ENCODE data around the gene MCEMP1. TPM values are rescaled to one million over a fixed set of nuclear protein-coding genes. Genes with fewer than 3 reads are reported as not detected.

MCEMP1 gene
- total RNA-seq, 1 donor from 2014 or later: not detected

GRCh38 chr19:7710616-7711015 is 33.7 kb downstream of the MCEMP1 start:
- Histone ChIP-seq H3F3A (ENCODE audit: low read depth) (no peaks in the 10 kb centered on the region), H3K27me3 (no peaks in the 10 kb centered on the region), H3K9ac (no peak overlapping the region), H4K20me1 (ENCODE audit: low read depth) (no peaks in the 10 kb centered on the region), H3K4me1 (no peaks in the 10 kb centered on the region), H3K27ac (no peak overlapping the region), H3K4me3 (no peak overlapping the region), H3K9me3 (ENCODE audit: low read depth) (no peaks in the 10 kb centered on the region), H3K79me2 (ENCODE audit: low read depth) (no peaks in the 10 kb centered on the region), H3K4me2 (no peak overlapping the region), H3K36me3 (no peaks in the 10 kb centered on the region), H2AFZ (replicated peaks) (no peak overlapping the region)
- Mint-ChIP-seq H3K36me3 (no peaks in the 10 kb centered on the region), H3K4me3 (no peak overlapping the region), H3K9me3 (no peaks in the 10 kb centered on the region), H3K4me1 (no peaks in the 10 kb centered on the region), H3K27me3 (ENCODE audit: insufficient read depth, low read depth) (peaks cover 12% of the 10 kb centered on the region), H3K27ac (no peak overlapping the region)
- TF ChIP-seq, protein P1, sequence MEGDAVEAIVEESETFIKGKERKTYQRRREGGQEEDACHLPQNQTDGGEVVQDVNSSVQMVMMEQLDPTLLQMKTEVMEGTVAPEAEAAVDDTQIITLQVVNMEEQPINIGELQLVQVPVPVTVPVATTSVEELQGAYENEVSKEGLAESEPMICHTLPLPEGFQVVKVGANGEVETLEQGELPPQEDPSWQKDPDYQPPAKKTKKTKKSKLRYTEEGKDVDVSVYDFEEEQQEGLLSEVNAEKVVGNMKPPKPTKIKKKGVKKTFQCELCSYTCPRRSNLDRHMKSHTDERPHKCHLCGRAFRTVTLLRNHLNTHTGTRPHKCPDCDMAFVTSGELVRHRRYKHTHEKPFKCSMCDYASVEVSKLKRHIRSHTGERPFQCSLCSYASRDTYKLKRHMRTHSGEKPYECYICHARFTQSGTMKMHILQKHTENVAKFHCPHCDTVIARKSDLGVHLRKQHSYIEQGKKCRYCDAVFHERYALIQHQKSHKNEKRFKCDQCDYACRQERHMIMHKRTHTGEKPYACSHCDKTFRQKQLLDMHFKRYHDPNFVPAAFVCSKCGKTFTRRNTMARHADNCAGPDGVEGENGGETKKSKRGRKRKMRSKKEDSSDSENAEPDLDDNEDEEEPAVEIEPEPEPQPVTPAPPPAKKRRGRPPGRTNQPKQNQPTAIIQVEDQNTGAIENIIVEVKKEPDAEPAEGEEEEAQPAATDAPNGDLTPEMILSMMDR (IDR thresholded peaks at IDR 0.05): no peak
- TF ChIP-seq EZH2phosphoT487 (IDR thresholded peaks at IDR 0.05) (no peak), EZH2 (IDR thresholded peaks at IDR 0.05) (no peak)
- DNase-seq (ENCODE audit: low spot score): no peak

DNA sequence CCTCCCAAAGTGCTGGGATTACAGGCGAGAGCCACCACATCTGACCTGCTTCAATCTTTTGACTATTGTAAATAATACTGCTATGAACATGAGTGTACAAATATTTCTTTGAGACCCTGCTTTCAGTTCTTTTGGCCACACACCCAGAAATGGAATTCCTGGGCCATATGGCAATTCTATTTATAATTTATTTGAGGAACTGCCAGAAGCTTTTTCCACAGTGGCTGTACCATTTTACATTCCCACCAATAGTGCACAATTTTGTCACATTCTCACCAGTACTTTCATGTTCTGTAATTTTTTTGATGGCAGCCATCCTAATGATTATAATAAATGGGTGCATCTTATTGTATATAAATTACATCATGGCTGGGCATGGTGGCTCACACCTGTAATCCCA is 38.8 kb downstream of the MCEMP1 start:
- H3K36me3 Mint-ChIP-seq: no peaks in the 10 kb centered on the region
- no peak overlapping the region for H3K4me3 Mint-ChIP-seq
- H3K9me3 ChIP-seq (ENCODE audit: low read depth): no peaks in the 10 kb centered on the region
- H3K27ac Mint-ChIP-seq: no peak overlapping the region
- H3K36me3 ChIP-seq: no peaks in the 10 kb centered on the region
- no peaks in the 10 kb centered on the region for H4K20me1 ChIP-seq (ENCODE audit: low read depth)
- H3K4me3 ChIP-seq: no peak overlapping the region
- H3K4me1 Mint-ChIP-seq: peaks cover 3% of the 10 kb centered on the region
- no peak overlapping the region for H2AFZ ChIP-seq (replicated peaks)
- no peaks in the 10 kb centered on the region for H3F3A ChIP-seq (ENCODE audit: low read depth)
- H3K9ac ChIP-seq: no peak overlapping the region
- H3K4me2 ChIP-seq: no peak overlapping the region
- peaks cover 7% of the 10 kb centered on the region for H3K27me3 Mint-ChIP-seq (ENCODE audit: insufficient read depth, low read depth)
- no peaks in the 10 kb centered on the region for H3K79me2 ChIP-seq (ENCODE audit: low read depth)
- no peak for DNase-seq (ENCODE audit: low spot score)
- no peak overlapping the region for H3K27ac ChIP-seq
- no peaks in the 10 kb centered on the region for H3K27me3 ChIP-seq
- TF ChIP-seq, protein P1 (IDR thresholded peaks at IDR 0.05): no peak
- TF ChIP-seq EZH2phosphoT487 (IDR thresholded peaks at IDR 0.05) (no peak), EZH2 (IDR thresholded peaks at IDR 0.05) (no peak)
- no peaks in the 10 kb centered on the region for H3K4me1 ChIP-seq
- no peaks in the 10 kb centered on the region for H3K9me3 Mint-ChIP-seq

GRCh38 chr19:7716762-7717161 is 39.9 kb downstream of the MCEMP1 start:
- no peak overlapping the region for H3K27ac ChIP-seq
- no peaks in the 10 kb centered on the region for H3K36me3 ChIP-seq
- no peaks in the 10 kb centered on the region for H4K20me1 ChIP-seq (ENCODE audit: low read depth)
- H3K79me2 ChIP-seq (ENCODE audit: low read depth): no peaks in the 10 kb centered on the region
- Mint-ChIP-seq H3K36me3 (no peaks in the 10 kb centered on the region), H3K4me1 (peaks cover 3% of the 10 kb centered on the region), H3K27ac (no peak overlapping the region), H3K9me3 (no peaks in the 10 kb centered on the region), H3K4me3 (no peak overlapping the region), H3K27me3 (ENCODE audit: insufficient read depth, low read depth) (peaks cover 9% of the 10 kb centered on the region)
- no peak for DNase-seq (ENCODE audit: low spot score)
- H3K9ac ChIP-seq: no peak overlapping the region
- H3K4me2 ChIP-seq: no peak overlapping the region
- H3K27me3 ChIP-seq: no peaks in the 10 kb centered on the region
- H3K4me3 ChIP-seq: no peak overlapping the region
- H2AFZ ChIP-seq (replicated peaks): no peak overlapping the region
- no peaks in the 10 kb centered on the region for H3K4me1 ChIP-seq
- TF ChIP-seq, protein P1 (IDR thresholded peaks at IDR 0.05): no peak
- H3F3A ChIP-seq (ENCODE audit: low read depth): no peaks in the 10 kb centered on the region
- H3K9me3 ChIP-seq (ENCODE audit: low read depth): no peaks in the 10 kb centered on the region

DNA sequence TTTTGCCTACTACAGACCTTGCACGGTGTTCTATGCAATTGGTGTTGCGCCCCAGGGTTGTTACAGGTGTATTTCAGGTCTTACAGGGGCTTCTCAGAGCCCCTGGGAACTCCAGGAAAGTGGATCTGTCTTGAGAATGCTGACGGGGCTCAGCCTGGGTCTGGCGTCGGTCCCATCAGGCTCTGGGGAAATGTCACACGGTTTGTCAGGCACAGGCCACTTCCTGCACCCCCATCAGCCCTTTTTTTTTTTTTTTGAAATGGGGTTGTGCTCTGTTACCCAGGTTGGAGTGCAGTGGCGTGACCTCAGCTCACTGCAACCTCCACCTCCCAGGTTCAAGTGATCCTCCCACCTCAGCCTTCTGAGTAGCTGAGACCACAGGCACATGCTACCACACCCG is 41.8 kb downstream of the MCEMP1 start:
- Histone ChIP-seq H3K27ac (no peak overlapping the region), H3K79me2 (ENCODE audit: low read depth) (no peaks in the 10 kb centered on the region), H3K4me1 (no peaks in the 10 kb centered on the region), H3K36me3 (no peaks in the 10 kb centered on the region), H3K9ac (no peak overlapping the region), H3K27me3 (no peaks in the 10 kb centered on the region), H3K4me2 (no peak overlapping the region), H4K20me1 (ENCODE audit: low read depth) (no peaks in the 10 kb centered on the region), H3K4me3 (no peak overlapping the region), H3K9me3 (ENCODE audit: low read depth) (no peaks in the 10 kb centered on the region), H2AFZ (replicated peaks) (no peak overlapping the region), H3F3A (ENCODE audit: low read depth) (no peaks in the 10 kb centered on the region)
- no peak overlapping the region for H3K4me3 Mint-ChIP-seq
- H3K36me3 Mint-ChIP-seq: no peaks in the 10 kb centered on the region
- no peak overlapping the region for H3K27ac Mint-ChIP-seq
- no peak for TF ChIP-seq EZH2 (IDR thresholded peaks at IDR 0.05)
- TF ChIP-seq, protein P1 (IDR thresholded peaks at IDR 0.05): no peak
- TF ChIP-seq EZH2phosphoT487 (IDR thresholded peaks at IDR 0.05): no peak
- peaks cover 2% of the 10 kb centered on the region for H3K9me3 Mint-ChIP-seq
- peaks cover 3% of the 10 kb centered on the region for H3K4me1 Mint-ChIP-seq
- H3K27me3 Mint-ChIP-seq (ENCODE audit: insufficient read depth, low read depth): peaks cover 7% of the 10 kb centered on the region
- DNase-seq (ENCODE audit: low spot score): no peak

Measured in neural progenitor cell (in vitro differentiated cells).